ENCODE measurements around the gene C2orf68. TPM values are rescaled to one million over a fixed set of nuclear protein-coding genes. Genes with fewer than 3 reads are reported as not detected.

C2orf68 gene
- total RNA-seq, 4 donors from 2014 or later: 9.1 to 25.7 (median 16.7) TPM

GRCh38 chr2:85635011-85635410 lies 23.1 kb upstream of the C2orf68 start:
- 75% methylated on average over 8 of the region's 8 CpGs for WGBS
- H3K9me3 ChIP-seq: no peaks in the 10 kb centered on the region
- H3K36me3 ChIP-seq: peaks cover 69 to 98% (median 96%) of the 10 kb centered on the region in 4 donors
- H3K4me3 ChIP-seq: no peak overlapping the region
- H3K4me1 ChIP-seq: peaks cover 0 to 6% (median 1%) of the 10 kb centered on the region in 4 donors
- intact Hi-C loops (cut with DNase I): loop anchor here (5.0 kb wide), 2 partner anchors 72 to 177 kb away; no protein-coding TSS in a partner anchor
- DNase-seq (ENCODE audit: extremely low spot score): no peak
- H3K27ac ChIP-seq (replicated peaks in 1 of 4): no peak overlapping the region
- H3K27me3 ChIP-seq: no peaks in the 10 kb centered on the region
- TF ChIP-seq EP300 (IDR thresholded peaks at IDR 0.05): no peak
- TF ChIP-seq POLR2AphosphoS5 (IDR thresholded peaks at IDR 0.05): no peak
- no peak for TF ChIP-seq CTCF (IDR thresholded peaks at IDR 0.05)
- TF ChIP-seq POLR2A (IDR thresholded peaks at IDR 0.05; ENCODE audit: low read depth): no peak

- Histone ChIP-seq H3K36me3 (peaks cover 77 to 100% (median 96%) of the 10 kb centered on the region in 4 donors), H3K4me3 (no peak overlapping the region), H3K27me3 (no peaks in the 10 kb centered on the region), H3K27ac (replicated peaks in 1 of 4) (no peak overlapping the region), H3K4me1 (no peaks in the 10 kb centered on the region), H3K9me3 (no peaks in the 10 kb centered on the region)
- no peak for TF ChIP-seq CTCF (IDR thresholded peaks at IDR 0.05)
- TF ChIP-seq POLR2AphosphoS5 (IDR thresholded peaks at IDR 0.05): no peak
- TF ChIP-seq POLR2A (IDR thresholded peaks at IDR 0.05; ENCODE audit: low read depth): no peak
- no peak for TF ChIP-seq EP300 (IDR thresholded peaks at IDR 0.05)
- no peak for DNase-seq (ENCODE audit: extremely low spot score)
- intact Hi-C loops (cut with DNase I): no loop called here
- WGBS: 90% methylated on average over 3 of the region's 3 CpGs
These were observed 19.4 kb upstream of the C2orf68 start for GRCh38 chr2:85631316-85631715.

- H3K4me3 ChIP-seq: no peak overlapping the region
- H3K4me1 ChIP-seq: peaks cover 0 to 9% (median 0%) of the 10 kb centered on the region in 4 donors
- no peak for DNase-seq (ENCODE audit: extremely low spot score)
- 82% methylated on average over 2 of the region's 2 CpGs for whole genome bisulfite sequencing
- H3K27ac ChIP-seq (replicated peaks in 1 of 4): no peak overlapping the region
- H3K27me3 ChIP-seq: no peaks in the 10 kb centered on the region
- TF ChIP-seq CTCF (IDR thresholded peaks at IDR 0.05) (no peak), POLR2AphosphoS5 (IDR thresholded peaks at IDR 0.05) (no peak), POLR2A (IDR thresholded peaks at IDR 0.05; ENCODE audit: low read depth) (no peak), EP300 (IDR thresholded peaks at IDR 0.05) (no peak)
- intact Hi-C loops (cut with DNase I): no loop called here
- H3K9me3 ChIP-seq: no peaks in the 10 kb centered on the region
- H3K36me3 ChIP-seq: peaks cover 91 to 100% (median 100%) of the 10 kb centered on the region in 4 donors
These were observed 16.8 kb upstream of the C2orf68 start for GRCh38 chr2:85628658-85629057.

- DNase-seq (ENCODE audit: extremely low spot score): no peak
- peaks cover under 1 to 11% (median 2%) of the 10 kb centered on the region in 4 donors for H3K4me1 ChIP-seq
- H3K27me3 ChIP-seq: no peaks in the 10 kb centered on the region
- intact Hi-C loops (cut with DNase I): no loop called here
- 89% methylated on average over 5 of the region's 5 CpGs for WGBS
- TF ChIP-seq POLR2AphosphoS5 (IDR thresholded peaks at IDR 0.05): no peak
- no peak for TF ChIP-seq POLR2A (IDR thresholded peaks at IDR 0.05; ENCODE audit: low read depth)
- TF ChIP-seq CTCF (IDR thresholded peaks at IDR 0.05): no peak
- no peak for TF ChIP-seq EP300 (IDR thresholded peaks at IDR 0.05)
- H3K9me3 ChIP-seq: no peaks in the 10 kb centered on the region
- H3K27ac ChIP-seq (replicated peaks in 1 of 4): no peak overlapping the region
- peaks cover 84 to 100% (median 97%) of the 10 kb centered on the region in 4 donors for H3K36me3 ChIP-seq
- H3K4me3 ChIP-seq: no peak overlapping the region
These were observed 12.1 kb upstream of the C2orf68 start for GRCh38 chr2:85623991-85624390.

- no peak for TF ChIP-seq CTCF (IDR thresholded peaks at IDR 0.05)
- no peak overlapping the region for H3K27ac ChIP-seq (replicated peaks in 1 of 4)
- H3K4me1 ChIP-seq: peaks cover 24 to 26% (median 26%) of the 10 kb centered on the region in 4 donors
- no peaks in the 10 kb centered on the region for H3K9me3 ChIP-seq
- WGBS: 94% methylated on average over 1 of the region's 1 CpG
- intact Hi-C loops (cut with DNase I): no loop called here
- peaks cover 61 to 80% (median 73%) of the 10 kb centered on the region in 4 donors for H3K36me3 ChIP-seq
- H3K4me3 ChIP-seq: no peak overlapping the region
- no peaks in the 10 kb centered on the region for H3K27me3 ChIP-seq
- DNase-seq (ENCODE audit: extremely low spot score): no peak
These were observed 9.5 kb upstream of the C2orf68 start for GRCh38 chr2:85621338-85621737.
